ENCODE measurements around the gene SCMH1.

Gene SCMH1

GRCh38 chr1:41078193-41078592 lies 163.9 kb downstream of the SCMH1 start:
- no peak for DNase-seq

GRCh38 chr1:41073971-41074370 lies 168.1 kb downstream of the SCMH1 start:
- no peak for DNase-seq

GRCh38 chr1:41072051-41072450 lies 170.1 kb downstream of the SCMH1 start:
- DNase-seq = no peak

- DNase-seq = no peak
Measured at GRCh38 chr1:41056907-41057306, 185.2 kb downstream of the SCMH1 start.

GRCh38 chr1:41053316-41053715 lies 188.8 kb downstream of the SCMH1 start:
- DNase-seq = no peak

- DNase-seq = no peak
Measured at GRCh38 chr1:41051022-41051421, 191.1 kb downstream of the SCMH1 start.

- no peak for DNase-seq
Measured at GRCh38 chr1:41048540-41048939, 193.6 kb downstream of the SCMH1 start.

GRCh38 chr1:41046347-41046775 lies 195.7 kb downstream of the SCMH1 start:
- DNase-seq = no peak

- no peak for DNase-seq
Measured at GRCh38 chr1:41045740-41046139, 196.4 kb downstream of the SCMH1 start.

GRCh38 chr1:41044187-41044586 lies 197.9 kb downstream of the SCMH1 start:
- DNase-seq = no peak

GRCh38 chr1:41041614-41042270 lies 200.4 kb downstream of the SCMH1 start:
- DNase-seq = no peak

- no peak for DNase-seq
Measured at GRCh38 chr1:41038110-41038509, 204.0 kb downstream of the SCMH1 start.

- no peak for DNase-seq
Measured at GRCh38 chr1:41037116-41037903, 204.8 kb downstream of the SCMH1 start.

- DNase-seq = no peak
Measured at GRCh38 chr1:41033272-41033671, 208.8 kb downstream of the SCMH1 start.

GRCh38 chr1:41032147-41032546 lies 210.0 kb downstream of the SCMH1 start:
- no peak for DNase-seq

GRCh38 chr1:41030872-41031616 lies 211.1 kb downstream of the SCMH1 start:
- no peak for DNase-seq

GRCh38 chr1:41028034-41028642 lies 214.0 kb downstream of the SCMH1 start:
- no peak for DNase-seq

GRCh38 chr1:41025979-41026819 lies 215.9 kb downstream of the SCMH1 start:
- DNase-seq = no peak

- DNase-seq = no peak
Measured at GRCh38 chr1:41024953-41025352, 217.2 kb downstream of the SCMH1 start.

GRCh38 chr1:41023279-41023990 lies 218.7 kb downstream of the SCMH1 start:
- no peak for DNase-seq

GRCh38 chr1:41022424-41022823 lies 219.7 kb downstream of the SCMH1 start:
- DNase-seq = no peak
